HG03520 (cell line): ENCODE data around the gene TUBB3.
"Not testable (repeated sequence)": the region's sequence is repeated elsewhere in the genome, so short reads cannot be mapped to it uniquely, and the experiment has no call there.

Experiments
- ATAC-seq: cut with Tn5 transposase; IDR thresholded peaks from one replicate; pipeline ENCODE4 v1.9.1; 2021; ENCODE audit warnings: mild to moderate bottlenecking, moderate library complexity; ENCODE audit not compliant: unreplicated experiment

TUBB3 gene

GRCh38 chr16:89962754-89963498 lies 39.8 kb downstream of the TUBB3 start:
- ATAC-seq: no peak

- ATAC-seq: no peak
Observed at GRCh38 chr16:89964201-89964600, 41.1 kb downstream of the TUBB3 start.

- no peak for ATAC-seq
Observed at GRCh38 chr16:89965447-89966225, 42.5 kb downstream of the TUBB3 start.

GRCh38 chr16:89966756-89967155 lies 43.6 kb downstream of the TUBB3 start:
- ATAC-seq: no peak

GRCh38 chr16:89967436-89967835 lies 44.3 kb downstream of the TUBB3 start:
- not testable (repeated sequence) for ATAC-seq

GRCh38 chr16:89968074-89968473 lies 44.9 kb downstream of the TUBB3 start:
- not testable (repeated sequence) for ATAC-seq

- ATAC-seq: no peak
Observed at GRCh38 chr16:89969741-89970410, 46.7 kb downstream of the TUBB3 start.

- no peak for ATAC-seq
Observed at GRCh38 chr16:89971495-89972243, 48.5 kb downstream of the TUBB3 start.

- ATAC-seq: peak; percentile 82
Observed at GRCh38 chr16:89972244-89973234, 49.4 kb downstream of the TUBB3 start.

GRCh38 chr16:89973235-89973634 lies 50.1 kb downstream of the TUBB3 start:
- no peak for ATAC-seq

- ATAC-seq: no peak
Observed at GRCh38 chr16:89973654-89974335, 50.7 kb downstream of the TUBB3 start.

- no peak for ATAC-seq
Observed at GRCh38 chr16:89974870-89975269, 51.7 kb downstream of the TUBB3 start.

- no peak for ATAC-seq
Observed at GRCh38 chr16:89981414-89981813, 58.3 kb downstream of the TUBB3 start.

GRCh38 chr16:89982318-89982717 lies 59.2 kb downstream of the TUBB3 start:
- ATAC-seq: no peak

- ATAC-seq: no peak
Observed at GRCh38 chr16:89983536-89983935, 60.4 kb downstream of the TUBB3 start.

- no peak for ATAC-seq
Observed at GRCh38 chr16:89984216-89984615, 61.1 kb downstream of the TUBB3 start.

- no peak for ATAC-seq
Observed at GRCh38 chr16:89985219-89985618, 62.1 kb downstream of the TUBB3 start.
